ENCODE data around the gene UNC79.

GRCh38 chr14:93729993-93730392 lies 299.3 kb downstream of the UNC79 start:
- TF ChIP-seq CTCF (IDR thresholded peaks at IDR 0.05) (no peak), EP300 (IDR thresholded peaks at IDR 0.05; ENCODE audit: low read depth) (no peak), POLR2A (IDR thresholded peaks at IDR 0.05) (no peak), POLR2AphosphoS5 (IDR thresholded peaks at IDR 0.05) (no peak)

Data from transverse colon (tissue), 4 donors.